OCI-LY7 (cell line): ENCODE results near the gene ARHGEF11. TPM values are rescaled to one million over a fixed set of nuclear protein-coding genes. Genes with fewer than 3 reads are reported as not detected.

ENCODE experiments used
- BruUV-seq: library from RNA; stranded (reverse); fragments of 400-500 nt; replicated peaks from 2 replicates; lab custom pipeline; 2021; lab: Mats Ljungman, UMichigan
- CTCF ChIA-PET: fragments of 300-600 bp; sonication (Branson Sonifier 250); formaldehyde crosslinking; loops from one replicate; lab custom pipeline; 2022; ENCODE audit warnings: antibody characterized with exemption; ENCODE audit not compliant: unreplicated experiment; lab: Charles Lee
- POLR2A ChIA-PET: fragments of 300-600 bp; sonication (Branson Sonifier 250); formaldehyde crosslinking; loops from one replicate; lab custom pipeline; 2022; ENCODE audit warnings: antibody characterized with exemption; lab: Charles Lee
- DNase-seq: peaks from one replicate; pipeline ENCODE4 v3.0.0-alpha.2; 2015; ENCODE audit warnings: low spot score
- H2AFZ ChIP-seq: fragments of 200-600 bp; sonication (generic), shearing (Covaris generic); 2 replicates; pipeline ENCODE4 v1.6.1; 2014; ENCODE audit warnings: mild to moderate bottlenecking, antibody characterized with exemption, low read length, moderate library complexity
- H3K27ac ChIP-seq: fragments of 200-600 bp; sonication (generic); 2 replicates; pipeline ENCODE4 v1.5.1; 2014; ENCODE audit warnings: mixed run types, low read depth, mild to moderate bottlenecking, moderate library complexity, low read length, inconsistent platforms; ENCODE audit not compliant: poor library complexity, severe bottlenecking
- H3K36me3 ChIP-seq: fragments of 200-600 bp; sonication (generic); 2 replicates; pipeline ENCODE4 v1.6.1; 2014; ENCODE audit warnings: mild to moderate bottlenecking, antibody characterized with exemption, low read length, moderate library complexity, mixed read lengths; ENCODE audit not compliant: insufficient read depth
- H3K4me1 ChIP-seq: fragments of 200-600 bp; sonication (generic); 2 replicates; pipeline ENCODE4 v1.5.1; 2014; ENCODE audit warnings: mild to moderate bottlenecking, low read length; ENCODE audit not compliant: insufficient read depth, poor library complexity, severe bottlenecking
- H3K4me2 ChIP-seq: fragments of 200-600 bp; sonication (generic); 2 replicates; pipeline ENCODE4 v1.6.1; 2014; ENCODE audit warnings: mild to moderate bottlenecking, low read length
- H3K4me3 ChIP-seq: fragments of 200-600 bp; sonication (generic); 2 replicates; pipeline ENCODE4 v1.5.1; 2014; ENCODE audit warnings: mild to moderate bottlenecking, low read depth, low read length; ENCODE audit not compliant: poor library complexity, severe bottlenecking
- H3K79me2 ChIP-seq: fragments of 200-600 bp; sonication (generic); 2 replicates; pipeline ENCODE4 v1.6.1; 2016; ENCODE audit warnings: low read depth, mild to moderate bottlenecking, low read length, moderate library complexity, mixed read lengths; ENCODE audit not compliant: insufficient read depth
- H3K9me2 ChIP-seq: fragments of 200-600 bp; sonication (generic); 2 replicates; pipeline ENCODE4 v1.6.1; 2016; ENCODE audit warnings: mild to moderate bottlenecking, low read length, mixed read lengths; ENCODE audit not compliant: insufficient read depth
- H3K9me3 ChIP-seq: fragments of 200-600 bp; sonication (generic); 2 replicates; pipeline ENCODE4 v1.6.1; 2014; ENCODE audit warnings: mild to moderate bottlenecking, mixed run types, low read length, mixed read lengths
- H4K20me1 ChIP-seq: fragments of 200-600 bp; sonication (generic); 2 replicates; pipeline ENCODE4 v1.6.1; 2014; ENCODE audit warnings: mild to moderate bottlenecking, antibody characterized with exemption, low read length, moderate library complexity, mixed read lengths; ENCODE audit not compliant: insufficient read depth
- EZH2phosphoT487 ChIP-seq: fragments of 200-600 bp; sonication (generic); IDR thresholded peaks from 2 replicates; pipeline ENCODE4 v1.6.1; 2018; ENCODE audit warnings: low read depth, borderline replicate concordance, mild to moderate bottlenecking, mixed run types, antibody characterized with exemption, low read length, moderate library complexity, mixed read lengths
- intact Hi-C: fragments of 100-400 bp; cut with micrococcal nuclease; formaldehyde crosslinking; loops from one replicate; pipeline ENCODE4 v1.10.0; 2022; ENCODE audit not compliant: unreplicated experiment
- total RNA-seq, 2 experiments: library from RNA; depleted of rRNA in 1 of 2; stranded (reverse); fragments of >200 nt in 1 of 2; shearing (Covaris generic) in 1 of 2; gene quantifications; 2 replicates each; pipeline ENCODE4 v1.2.3, GENCODE V29; 2014 to 2022
- TF ChIP-seq, protein P1 (sequence below): fragments of 200-600 bp; sonication (generic); conservative IDR thresholded peaks from 2 replicates; pipeline ENCODE4 v1.5.1; 2014; ENCODE audit warnings: mild to moderate bottlenecking, antibody characterized with exemption, low read length, moderate library complexity, mixed read lengths

ARHGEF11 gene
- total RNA-seq, 2 experiments from 2014 or later: 1.5 to 3.4 TPM

DNA sequence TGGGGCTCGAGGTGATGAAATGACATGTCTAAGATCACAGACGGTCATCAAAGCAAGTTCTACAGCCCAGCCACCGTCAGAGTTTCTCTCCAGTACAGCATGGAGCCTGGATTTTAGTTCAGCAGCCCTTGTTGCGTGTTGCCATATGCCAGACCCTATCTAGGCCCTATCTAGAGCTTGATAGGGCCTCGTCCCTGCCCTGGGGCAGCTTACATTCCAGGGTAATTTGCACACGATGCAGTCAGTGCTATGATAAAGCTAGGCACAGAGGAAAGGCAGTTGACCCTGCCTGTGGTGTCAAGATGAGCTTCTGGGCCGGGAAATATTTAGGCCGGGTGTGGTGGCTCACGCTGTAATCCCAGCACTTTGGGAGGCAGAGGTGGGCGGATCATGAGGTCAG is 35.2 kb upstream of the ARHGEF11 start:
- H3K4me3 ChIP-seq: no peak overlapping the region
- no peaks in the 10 kb centered on the region for H3K36me3 ChIP-seq
- no peaks in the 10 kb centered on the region for H3K4me1 ChIP-seq
- H3K79me2 ChIP-seq: no peaks in the 10 kb centered on the region
- H2AFZ ChIP-seq: no peak overlapping the region
- no peak for DNase-seq
- no peak overlapping the region for H3K27ac ChIP-seq
- H3K9me2 ChIP-seq: 0 out of 2 replicates have a peak, but pooled peaks cover 3% of the 10 kb centered on the region
- intact Hi-C loops: no loop called here
- no TSS peak for BruUV-seq
- ChIA-PET CTCF (interaction anchor here (1.3 kb wide), 1 partner anchor 76 kb away, joined by 3 read pairs; no protein-coding TSS in a partner anchor), POLR2A (interaction anchor here (1.2 kb wide), 1 partner anchor 76 kb away, joined by 3 read pairs; no protein-coding TSS in a partner anchor)
- no peaks in the 10 kb centered on the region for H3K9me3 ChIP-seq
- H4K20me1 ChIP-seq: no peaks in the 10 kb centered on the region
- TF ChIP-seq, protein P1, sequence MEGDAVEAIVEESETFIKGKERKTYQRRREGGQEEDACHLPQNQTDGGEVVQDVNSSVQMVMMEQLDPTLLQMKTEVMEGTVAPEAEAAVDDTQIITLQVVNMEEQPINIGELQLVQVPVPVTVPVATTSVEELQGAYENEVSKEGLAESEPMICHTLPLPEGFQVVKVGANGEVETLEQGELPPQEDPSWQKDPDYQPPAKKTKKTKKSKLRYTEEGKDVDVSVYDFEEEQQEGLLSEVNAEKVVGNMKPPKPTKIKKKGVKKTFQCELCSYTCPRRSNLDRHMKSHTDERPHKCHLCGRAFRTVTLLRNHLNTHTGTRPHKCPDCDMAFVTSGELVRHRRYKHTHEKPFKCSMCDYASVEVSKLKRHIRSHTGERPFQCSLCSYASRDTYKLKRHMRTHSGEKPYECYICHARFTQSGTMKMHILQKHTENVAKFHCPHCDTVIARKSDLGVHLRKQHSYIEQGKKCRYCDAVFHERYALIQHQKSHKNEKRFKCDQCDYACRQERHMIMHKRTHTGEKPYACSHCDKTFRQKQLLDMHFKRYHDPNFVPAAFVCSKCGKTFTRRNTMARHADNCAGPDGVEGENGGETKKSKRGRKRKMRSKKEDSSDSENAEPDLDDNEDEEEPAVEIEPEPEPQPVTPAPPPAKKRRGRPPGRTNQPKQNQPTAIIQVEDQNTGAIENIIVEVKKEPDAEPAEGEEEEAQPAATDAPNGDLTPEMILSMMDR: no peak
- TF ChIP-seq EZH2phosphoT487: no peak
- no peak overlapping the region for H3K4me2 ChIP-seq

GRCh38 chr1:157077394-157077793 is 31.9 kb upstream of the ARHGEF11 start:
- Histone ChIP-seq H4K20me1 (no peaks in the 10 kb centered on the region), H3K9me3 (no peaks in the 10 kb centered on the region), H3K79me2 (no peaks in the 10 kb centered on the region), H2AFZ (no peak overlapping the region), H3K9me2 (0 out of 2 replicates have a peak, but pooled peaks cover 3% of the 10 kb centered on the region), H3K4me2 (no peak overlapping the region), H3K4me1 (no peaks in the 10 kb centered on the region), H3K36me3 (no peaks in the 10 kb centered on the region), H3K4me3 (no peak overlapping the region), H3K27ac (no peak overlapping the region)
- BruUV-seq: no TSS peak
- intact Hi-C loops: no loop called here
- no peak for DNase-seq
- no peak for TF ChIP-seq EZH2phosphoT487
- TF ChIP-seq, protein P1: no peak
- POLR2A ChIA-PET: no interaction called here
- CTCF ChIA-PET: no interaction called here

- no peaks in the 10 kb centered on the region for H3K4me1 ChIP-seq
- POLR2A ChIA-PET: interaction anchor here (0.7 kb wide), 1 partner anchor 43 kb away, joined by 3 read pairs; no protein-coding TSS in a partner anchor
- H3K4me2 ChIP-seq: no peak overlapping the region
These were observed 28.6 kb upstream of the ARHGEF11 start for GRCh38 chr1:157073944-157074685.

More at GRCh38 chr1:157073944-157074685, 28.6 kb upstream of the ARHGEF11 start:
- TF ChIP-seq EZH2phosphoT487: no peak
- TF ChIP-seq, protein P1: peak; percentile 54
- Histone ChIP-seq H3K36me3 (no peaks in the 10 kb centered on the region), H4K20me1 (no peaks in the 10 kb centered on the region), H3K9me2 (0 out of 2 replicates have a peak, but pooled peaks cover 3% of the 10 kb centered on the region), H3K4me3 (no peak overlapping the region), H3K9me3 (no peaks in the 10 kb centered on the region), H2AFZ (no peak overlapping the region), H3K79me2 (no peaks in the 10 kb centered on the region), H3K27ac (no peak overlapping the region)
- intact Hi-C loops: no loop called here
- peak; percentile 23 for DNase-seq
- no TSS peak for BruUV-seq
- CTCF ChIA-PET: no interaction called here
